ENCODE results near the gene CLCN7. TPM values are rescaled to one million over a fixed set of nuclear protein-coding genes. Genes with fewer than 3 reads are reported as not detected.
"Not testable (repeated sequence)": the region's sequence is repeated elsewhere in the genome, so short reads cannot be mapped to it uniquely, and the experiment has no call there.

CLCN7 gene
- total and polyA plus RNA-seq, 8 donors: 8.7 to 489 (median 55.1) TPM

- Histone ChIP-seq H3K27me3 (no peaks in the 10 kb centered on the region), H3K36me3 (peaks cover 8 to 15% (median 14%) of the 10 kb centered on the region in 4 donors), H3K27ac (no peak overlapping the region), H3K9me3 (no peaks in the 10 kb centered on the region), H3K4me1 (peaks cover 0 to 4% (median 0%) of the 10 kb centered on the region in 4 donors), H3K4me3 (no peak overlapping the region)
- TF ChIP-seq CTCF (IDR thresholded peaks at IDR 0.05): no peak
- no peak for TF ChIP-seq POLR2A (IDR thresholded peaks at IDR 0.05)
- no peak for TF ChIP-seq POLR2AphosphoS5 (IDR thresholded peaks at IDR 0.05)
- no peak for TF ChIP-seq EP300 (IDR thresholded peaks at IDR 0.05)
- intact Hi-C loops (cut with DNase I; ENCODE audit: low total_unique reads): no loop called here
- 65 to 77% (median 69%) methylated on average over 12 to 22 of the region's 22 CpGs for WGBS, 5 donors
- no peak for DNase-seq
These were observed 33.4 kb downstream of the CLCN7 start for GRCh38 chr16:1441391-1441829.

- H3K27ac ChIP-seq; H3K9me3 ChIP-seq; H3K36me3 ChIP-seq; H3K27me3 ChIP-seq; DNase-seq; intact Hi-C loops (cut with DNase I; ENCODE audit: low total_unique reads); H3K4me3 ChIP-seq; H3K4me1 ChIP-seq: not testable (repeated sequence)
- WGBS, 5 donors: 77 to 90% (median 86%) methylated on average over 4 of the region's 4 CpGs
These were observed 35.1 kb downstream of the CLCN7 start for GRCh38 chr16:1439699-1440074.

- no peak for DNase-seq
- intact Hi-C loops (cut with DNase I; ENCODE audit: low total_unique reads): no loop called here
These were observed 35.6 kb downstream of the CLCN7 start for GRCh38 chr16:1439058-1439698.

GRCh38 chr16:1438229-1439057 is 36.4 kb downstream of the CLCN7 start:
- H3K36me3 ChIP-seq: no peaks in the 10 kb centered on the region
- peaks cover 0 to 10% (median 0%) of the 10 kb centered on the region in 3 donors for H3K27me3 ChIP-seq
- H3K4me3 ChIP-seq: no peak overlapping the region
- no peak for DNase-seq
- intact Hi-C loops (cut with DNase I; ENCODE audit: low total_unique reads): no loop called here
- 56 to 70% (median 60%) methylated on average over 1 to 35 of the region's 35 CpGs for WGBS, 5 donors
- H3K4me1 ChIP-seq: peaks cover 0 to 4% (median 0%) of the 10 kb centered on the region in 4 donors
- H3K9me3 ChIP-seq: no peaks in the 10 kb centered on the region
- TF ChIP-seq POLR2A (IDR thresholded peaks at IDR 0.05) (no peak), POLR2AphosphoS5 (IDR thresholded peaks at IDR 0.05) (no peak), CTCF (IDR thresholded peaks at IDR 0.05) (no peak), EP300 (IDR thresholded peaks at IDR 0.05) (no peak)
- H3K27ac ChIP-seq: no peak overlapping the region

More at GRCh38 chr16:1439058-1439698, 35.6 kb downstream of the CLCN7 start:
- H3K36me3 ChIP-seq: no peaks in the 10 kb centered on the region
- peaks cover 0 to 3% (median 0%) of the 10 kb centered on the region in 3 donors for H3K27me3 ChIP-seq
- peaks cover 0 to 4% (median 0%) of the 10 kb centered on the region in 4 donors for H3K4me1 ChIP-seq
- TF ChIP-seq POLR2A (IDR thresholded peaks at IDR 0.05): no peak
- TF ChIP-seq CTCF (IDR thresholded peaks at IDR 0.05): no peak
- TF ChIP-seq EP300 (IDR thresholded peaks at IDR 0.05): no peak
- TF ChIP-seq POLR2AphosphoS5 (IDR thresholded peaks at IDR 0.05): no peak
- H3K9me3 ChIP-seq: no peaks in the 10 kb centered on the region
- H3K27ac ChIP-seq: no peak overlapping the region
- 73 to 95% (median 81%) methylated on average over 17 to 27 of the region's 27 CpGs for WGBS, 5 donors
- H3K4me3 ChIP-seq: no peak overlapping the region

Measured in stomach (tissue), 9 donors.